DOHH2 (cell line): Measurements from ENCODE around the gene PDIA2.

ENCODE experiments used
- H3F3A ChIP-seq: fragments of 200-600 bp; sonication (generic), shearing (Covaris generic); 2 replicates; pipeline ENCODE4 v1.6.0; 2016; ENCODE audit warnings: antibody characterized with exemption, mild to moderate bottlenecking; ENCODE audit not compliant: control insufficient read depth, insufficient read depth
- H3K27ac ChIP-seq: fragments of 200-600 bp; sonication (generic); 2 replicates; pipeline ENCODE4 v1.5.1; 2014; ENCODE audit warnings: low read depth, mild to moderate bottlenecking, low read length, moderate library complexity
- H3K27me3 ChIP-seq: fragments of 200-600 bp; sonication (generic); 2 replicates; pipeline ENCODE4 v1.6.1; 2014; ENCODE audit warnings: mild to moderate bottlenecking, low read length, mixed read lengths; ENCODE audit not compliant: control insufficient read depth
- H3K36me3 ChIP-seq: fragments of 200-600 bp; sonication (generic); 2 replicates; pipeline ENCODE4 v1.6.1; 2014; ENCODE audit warnings: mild to moderate bottlenecking, low read length, moderate library complexity, mixed read lengths; ENCODE audit not compliant: control insufficient read depth
- H3K4me1 ChIP-seq: fragments of 200-600 bp; sonication (generic); 2 replicates; pipeline ENCODE4 v1.6.1; 2014; ENCODE audit warnings: mild to moderate bottlenecking, low read length, mixed read lengths; ENCODE audit not compliant: control insufficient read depth
- H3K4me2 ChIP-seq: fragments of 200-600 bp; sonication (generic); 2 replicates; pipeline ENCODE4 v1.6.0; 2014; ENCODE audit warnings: mild to moderate bottlenecking, low read length, moderate library complexity
- H3K4me3 ChIP-seq: fragments of 200-600 bp; sonication (generic); 2 replicates; pipeline ENCODE4 v1.5.1; 2014; ENCODE audit warnings: mild to moderate bottlenecking, low read length, mixed read lengths
- H3K79me2 ChIP-seq: fragments of 200-600 bp; sonication (generic); 2 replicates; pipeline ENCODE4 v1.6.1; 2014; ENCODE audit warnings: mild to moderate bottlenecking, low read length, mixed read lengths; ENCODE audit not compliant: control insufficient read depth
- H3K9me2 ChIP-seq: fragments of 200-600 bp; sonication (generic); replicated peaks from 2 replicates; pipeline ENCODE4 v1.6.1; 2014; ENCODE audit warnings: mild to moderate bottlenecking, low read length, mixed read lengths; ENCODE audit not compliant: control insufficient read depth
- H3K9me3 ChIP-seq: fragments of 200-600 bp; sonication (generic); 2 replicates; pipeline ENCODE4 v1.6.1; 2014; ENCODE audit warnings: antibody characterized with exemption, low read length, mixed read lengths; ENCODE audit not compliant: control insufficient read depth, insufficient read depth
- H4K20me1 ChIP-seq: fragments of 200-600 bp; sonication (generic); 2 replicates; pipeline ENCODE4 v1.6.0; 2014; ENCODE audit warnings: low read depth, mild to moderate bottlenecking, antibody characterized with exemption, low read length, moderate library complexity; ENCODE audit not compliant: control insufficient read depth, insufficient read depth
- CTCF ChIP-seq: fragments of 200-600 bp; sonication (generic); IDR thresholded peaks from one replicate; pipeline ENCODE4 v1.5.1; 2014; ENCODE audit warnings: antibody characterized with exemption, mild to moderate bottlenecking, low read depth, low read length; ENCODE audit not compliant: poor library complexity, severe bottlenecking
- EZH2phosphoT487 ChIP-seq: fragments of 200-600 bp; sonication (generic); IDR thresholded peaks from 2 replicates; pipeline ENCODE4 v1.6.1; 2017; ENCODE audit warnings: borderline replicate concordance, mild to moderate bottlenecking, antibody characterized with exemption, low read length, moderate library complexity, mixed read lengths

The PDIA2 gene

GRCh38 chr16:303760-304505 lies 21.0 kb downstream of the PDIA2 start:
- Histone ChIP-seq H3K4me3 (no peak overlapping the region), H3K4me1 (no peaks in the 10 kb centered on the region), H3K4me2 (no peak overlapping the region), H3K36me3 (peaks cover 10% of the 10 kb centered on the region; the same call in 1 of the 2 replicates), H3F3A (no peaks in the 10 kb centered on the region), H3K9me2 (no peaks in the 10 kb centered on the region), H3K27ac (no peak overlapping the region), H3K27me3 (no peaks in the 10 kb centered on the region), H3K9me3 (no peaks in the 10 kb centered on the region), H4K20me1 (no peaks in the 10 kb centered on the region), H3K79me2 (no peaks in the 10 kb centered on the region)
- TF ChIP-seq CTCF (no peak), EZH2phosphoT487 (no peak)

GRCh38 chr16:305916-306626 lies 23.1 kb downstream of the PDIA2 start:
- Histone ChIP-seq H3K4me2 (no peak overlapping the region), H3K9me3 (no peaks in the 10 kb centered on the region), H3K79me2 (no peaks in the 10 kb centered on the region), H3K27ac (no peak overlapping the region), H3K4me1 (no peaks in the 10 kb centered on the region), H3F3A (no peaks in the 10 kb centered on the region), H3K4me3 (no peak overlapping the region), H4K20me1 (no peaks in the 10 kb centered on the region), H3K36me3 (peaks cover 14% of the 10 kb centered on the region; the same call in 1 of the 2 replicates), H3K27me3 (no peaks in the 10 kb centered on the region), H3K9me2 (no peaks in the 10 kb centered on the region)
- TF ChIP-seq EZH2phosphoT487 (no peak), CTCF (no peak)

- Histone ChIP-seq H3K27me3 (no peaks in the 10 kb centered on the region), H3K9me2 (no peaks in the 10 kb centered on the region), H3K36me3 (peaks cover 15% of the 10 kb centered on the region; the same call in 1 of the 2 replicates), H3F3A (no peaks in the 10 kb centered on the region), H3K4me2 (no peak overlapping the region), H3K79me2 (no peaks in the 10 kb centered on the region), H3K4me1 (no peaks in the 10 kb centered on the region), H4K20me1 (no peaks in the 10 kb centered on the region), H3K4me3 (no peak overlapping the region), H3K27ac (no peak overlapping the region), H3K9me3 (no peaks in the 10 kb centered on the region)
- TF ChIP-seq EZH2phosphoT487 (no peak), CTCF (no peak)
Measured at GRCh38 chr16:306911-307370, 24.0 kb downstream of the PDIA2 start.
